Muscle layer of colon (tissue), 2 donors: ENCODE measurements around the gene NEDD4L.
"Not testable (repeated sequence)": the region's sequence is repeated elsewhere in the genome, so short reads cannot be mapped to it uniquely, and the experiment has no call there.

ENCODE experiments used
- H3K27ac ChIP-seq: one replicate; pipeline ENCODE4 v1.7.0; 2013; ENCODE audit warnings: low read depth, mild to moderate bottlenecking, low read length, moderate library complexity
- H3K27me3 ChIP-seq, 2 donors: one replicate each; pipeline ENCODE4 v1.7.0; 2013; ENCODE audit warnings: low read length in 2 of 2, mild to moderate bottlenecking in 2 of 2; ENCODE audit not compliant: insufficient read depth in 2 of 2, control insufficient read depth in 1 of 2
- H3K36me3 ChIP-seq: one replicate; pipeline ENCODE4 v1.7.0; 2013; ENCODE audit warnings: mild to moderate bottlenecking, low read length; ENCODE audit not compliant: insufficient read depth
- H3K4me1 ChIP-seq: one replicate; pipeline ENCODE4 v1.7.0; 2013; ENCODE audit warnings: mild to moderate bottlenecking, low read length; ENCODE audit not compliant: insufficient read depth
- H3K4me3 ChIP-seq, 2 donors: one replicate each; pipeline ENCODE4 v1.7.0; 2013; ENCODE audit warnings: low read length in 2 of 2, low read depth in 1 of 2, mild to moderate bottlenecking in 1 of 2, moderate library complexity in 1 of 2
- H3K9ac ChIP-seq: one replicate; pipeline ENCODE4 v1.7.0; 2013; ENCODE audit warnings: low read length
- H3K9me3 ChIP-seq: one replicate; pipeline ENCODE4 v1.7.0; 2013; ENCODE audit warnings: mild to moderate bottlenecking, low read length
- donor health status: abdominal sarcoma.
- donor health status: Adenocarcinoma of cecum.

The NEDD4L gene

GRCh38 chr18:58264840-58265239 is 220.8 kb downstream of the NEDD4L start:
- Histone ChIP-seq H3K9me3 (no peaks in the 10 kb centered on the region), H3K36me3 (no peaks in the 10 kb centered on the region)

GRCh38 chr18:58265489-58265888 is 221.5 kb downstream of the NEDD4L start:
- H3K27ac ChIP-seq, result not testable (repeated sequence)
- peaks cover 13% of the 10 kb centered on the region for H3K4me1 ChIP-seq

More at GRCh38 chr18:58264840-58265239, 220.8 kb downstream of the NEDD4L start:
- Histone ChIP-seq H3K4me1 (peaks cover 14% of the 10 kb centered on the region), H3K4me3 (no peak overlapping the region), H3K27me3 (no peaks in the 10 kb centered on the region), H3K9ac (no peak overlapping the region), H3K27ac (no peak overlapping the region)

GRCh38 chr18:58266291-58266690 is 222.3 kb downstream of the NEDD4L start:
- Histone ChIP-seq H3K27me3 (no peaks in the 10 kb centered on the region), H3K4me3 (no peak overlapping the region), H3K27ac (no peak overlapping the region), H3K9me3 (no peaks in the 10 kb centered on the region), H3K36me3 (no peaks in the 10 kb centered on the region), H3K4me1 (peaks cover 17% of the 10 kb centered on the region), H3K9ac (no peak overlapping the region)

More at GRCh38 chr18:58265489-58265888, 221.5 kb downstream of the NEDD4L start:
- not testable (repeated sequence) for H3K9me3 ChIP-seq, H3K4me3 ChIP-seq, H3K9ac ChIP-seq, H3K27me3 ChIP-seq, H3K36me3 ChIP-seq

GRCh38 chr18:58267493-58267892 is 223.5 kb downstream of the NEDD4L start:
- Histone ChIP-seq H3K27ac (no peak overlapping the region), H3K4me1 (peaks cover 20% of the 10 kb centered on the region), H3K27me3 (no peaks in the 10 kb centered on the region), H3K36me3 (no peaks in the 10 kb centered on the region), H3K4me3 (no peak overlapping the region), H3K9me3 (no peaks in the 10 kb centered on the region), H3K9ac (no peak overlapping the region)

- Histone ChIP-seq H3K4me3 (no peak overlapping the region), H3K4me1 (peaks cover 17% of the 10 kb centered on the region), H3K27ac (no peak overlapping the region), H3K9me3 (no peaks in the 10 kb centered on the region), H3K9ac (no peak overlapping the region), H3K36me3 (no peaks in the 10 kb centered on the region), H3K27me3 (no peaks in the 10 kb centered on the region)
These were observed 224.8 kb downstream of the NEDD4L start for GRCh38 chr18:58268849-58269248.

- Histone ChIP-seq H3K4me1 (peaks cover 17% of the 10 kb centered on the region), H3K9me3 (no peaks in the 10 kb centered on the region), H3K27me3 (no peaks in the 10 kb centered on the region), H3K9ac (no peak overlapping the region), H3K36me3 (no peaks in the 10 kb centered on the region), H3K27ac (no peak overlapping the region), H3K4me3 (no peak overlapping the region)
These were observed 225.9 kb downstream of the NEDD4L start for GRCh38 chr18:58269931-58270330.

- H3K27me3 ChIP-seq, result no peaks in the 10 kb centered on the region
- H3K9ac ChIP-seq, result no peak overlapping the region
- peaks cover 18% of the 10 kb centered on the region for H3K4me1 ChIP-seq
- no peak overlapping the region for H3K27ac ChIP-seq
- H3K4me3 ChIP-seq, result no peak overlapping the region
- H3K9me3 ChIP-seq, result no peaks in the 10 kb centered on the region
- H3K36me3 ChIP-seq, result no peaks in the 10 kb centered on the region
These were observed 226.4 kb downstream of the NEDD4L start for GRCh38 chr18:58270396-58270795.

- Histone ChIP-seq H3K27ac (no peak overlapping the region), H3K9ac (no peak overlapping the region)
These were observed 227.7 kb downstream of the NEDD4L start for GRCh38 chr18:58271770-58272169.

GRCh38 chr18:58272209-58272608 is 228.2 kb downstream of the NEDD4L start:
- Histone ChIP-seq H3K27ac (no peak overlapping the region), H3K4me1 (peaks cover 30% of the 10 kb centered on the region), H3K9me3 (no peaks in the 10 kb centered on the region), H3K27me3 (no peaks in the 10 kb centered on the region), H3K9ac (no peak overlapping the region), H3K4me3 (no peak overlapping the region), H3K36me3 (no peaks in the 10 kb centered on the region)

More at GRCh38 chr18:58271770-58272169, 227.7 kb downstream of the NEDD4L start:
- Histone ChIP-seq H3K4me3 (no peak overlapping the region), H3K36me3 (no peaks in the 10 kb centered on the region), H3K4me1 (peaks cover 26% of the 10 kb centered on the region), H3K27me3 (no peaks in the 10 kb centered on the region), H3K9me3 (no peaks in the 10 kb centered on the region)

- Histone ChIP-seq H3K4me1 (peaks cover 33% of the 10 kb centered on the region), H3K27ac (no peak overlapping the region), H3K27me3 (no peaks in the 10 kb centered on the region), H3K4me3 (no peak overlapping the region), H3K9ac (no peak overlapping the region), H3K9me3 (no peaks in the 10 kb centered on the region), H3K36me3 (no peaks in the 10 kb centered on the region)
These were observed 228.9 kb downstream of the NEDD4L start for GRCh38 chr18:58272779-58273435.

- Histone ChIP-seq H3K4me3 (no peak overlapping the region), H3K36me3 (no peaks in the 10 kb centered on the region), H3K9ac (no peak overlapping the region), H3K27me3 (no peaks in the 10 kb centered on the region), H3K27ac (no peak overlapping the region), H3K4me1 (peaks cover 33% of the 10 kb centered on the region), H3K9me3 (no peaks in the 10 kb centered on the region)
These were observed 231.2 kb downstream of the NEDD4L start for GRCh38 chr18:58275176-58275575.
